H1 (cell line): ENCODE data around the gene VAT1L. TPM values are rescaled to one million over a fixed set of nuclear protein-coding genes. Genes with fewer than 3 reads are reported as not detected.

Experiments
- CTCF ChIA-PET: fragments of 300-600 bp; sonication (Branson Sonifier 250); formaldehyde crosslinking; loops from one replicate; lab custom pipeline; 2021; ENCODE audit not compliant: partially characterized antibody; lab: Charles Lee
- POLR2A ChIA-PET: fragments of 300-600 bp; sonication (Branson Sonifier 250); formaldehyde crosslinking; loops from one replicate; lab custom pipeline; 2021; ENCODE audit warnings: inconsistent platforms; ENCODE audit not compliant: partially characterized antibody; lab: Charles Lee
- DNase-seq, 2 experiments: peaks; one replicate each; pipeline versions ENCODE4 v3.0.0 to v3.0.0-alpha.2; 2010 to 2022; ENCODE audit warnings: low spot score in 2 of 2, low read depth in 1 of 2, mixed read lengths in 1 of 2
- FAIRE-seq: peaks from 2 replicates; lab custom pipeline; 2011; peaks lifted over from hg19 to GRCh38; lab: Jason Lieb, UNC
- H2AFZ ChIP-seq: 2 replicates; pipeline ENCODE4 v1.8.1; 2012; ENCODE audit warnings: low read length, inconsistent platforms
- H2AK5ac ChIP-seq: 2 replicates; pipeline ENCODE4 v1.6.1; 2013; ENCODE audit warnings: low read depth, low read length
- H2BK120ac ChIP-seq: replicated peaks from 2 replicates; pipeline ENCODE3; 2013; ENCODE audit warnings: low read depth, low read length, inconsistent platforms
- H2BK12ac ChIP-seq: 2 replicates; pipeline ENCODE4 v1.6.1; 2013; ENCODE audit warnings: low read depth, low read length
- H2BK15ac ChIP-seq: 2 replicates; pipeline ENCODE4 v1.6.1; 2013; ENCODE audit warnings: low read length
- H2BK20ac ChIP-seq: 2 replicates; pipeline ENCODE4 v1.6.1; 2013; ENCODE audit warnings: low read length
- H2BK5ac ChIP-seq: 2 replicates; pipeline ENCODE4 v1.6.1; 2013; ENCODE audit warnings: low read depth, low read length
- H3K14ac ChIP-seq: 2 replicates; pipeline ENCODE4 v1.6.1; 2013; ENCODE audit warnings: inconsistent platforms; ENCODE audit not compliant: insufficient read length
- H3K18ac ChIP-seq: 2 replicates; pipeline ENCODE4 v1.6.1; 2013; ENCODE audit warnings: low read length; ENCODE audit errors: extremely low read depth
- H3K23ac ChIP-seq: 2 replicates; pipeline ENCODE4 v1.6.1; 2013; ENCODE audit warnings: inconsistent platforms; ENCODE audit not compliant: insufficient read length
- H3K23me2 ChIP-seq: 2 replicates; pipeline ENCODE4 v1.6.1; 2013; ENCODE audit warnings: low read depth, low read length
- H3K27ac ChIP-seq: 2 replicates; pipeline ENCODE4 v1.6.1; 2011; ENCODE audit warnings: low read depth, low read length, inconsistent platforms
- H3K27me3 ChIP-seq, 4 experiments: replicated peaks in 1 of 4; 1 replicate in 1 of 4; 2 replicates in 3 of 4; pipeline versions ENCODE4 v1.6.1 to v1.8.1; 2011 to 2013; ENCODE audit warnings: low read length in 3 of 4, mild to moderate bottlenecking in 3 of 4, inconsistent platforms in 2 of 4, mixed read lengths in 2 of 4, moderate library complexity in 1 of 4; ENCODE audit not compliant: control insufficient read depth in 3 of 4, insufficient read depth in 3 of 4; ENCODE audit errors: extremely low read depth in 1 of 4
- H3K36me3 ChIP-seq, 4 experiments: 2 replicates each; pipeline versions ENCODE4 v1.6.1 to v1.8.1; 2011 to 2013; ENCODE audit warnings: mild to moderate bottlenecking in 4 of 4, low read length in 3 of 4, moderate library complexity in 2 of 4, control low read depth in 1 of 4, inconsistent platforms in 1 of 4; ENCODE audit not compliant: insufficient read depth in 4 of 4, control insufficient read depth in 2 of 4
- H3K4ac ChIP-seq: replicated peaks from 2 replicates; pipeline ENCODE3; 2013; ENCODE audit warnings: low read length, low read depth, mixed read lengths, inconsistent platforms; ENCODE audit not compliant: insufficient read length
- H3K4me1 ChIP-seq, 4 experiments: replicated peaks in 1 of 4; 1 replicate in 1 of 4; 2 replicates in 3 of 4; pipeline versions ENCODE4 v1.6.1 to v1.8.1; 2011 to 2013; ENCODE audit warnings: low read length in 3 of 4, inconsistent platforms in 2 of 4, mixed read lengths in 1 of 4; ENCODE audit not compliant: insufficient read depth in 4 of 4, control insufficient read depth in 3 of 4
- H3K4me2 ChIP-seq, 2 experiments: 2 replicates each; pipeline versions ENCODE4 v1.6.1 to v1.8.1; 2011 to 2013; ENCODE audit warnings: low read depth in 2 of 2, low read length in 2 of 2, control low read depth in 1 of 2, inconsistent platforms in 1 of 2, mild to moderate bottlenecking in 1 of 2; ENCODE audit not compliant: insufficient read depth in 1 of 2
- H3K4me3 ChIP-seq, 4 experiments: fragments of 200-600, 300-600 bp in 1 of 4; sonication (generic), shearing (Covaris generic), sonication (Bioruptor Twin) in 1 of 4; 2 replicates each; pipeline versions ENCODE4 v1.5.1 to v1.8.1; 2011 to 2016; ENCODE audit warnings: low read length in 4 of 4, low read depth in 3 of 4, control low read depth in 2 of 4, inconsistent platforms in 2 of 4, mild to moderate bottlenecking in 2 of 4, mixed read lengths in 1 of 4, moderate library complexity in 1 of 4; ENCODE audit not compliant: insufficient read depth in 2 of 4; ENCODE audit errors: extremely low read depth in 1 of 4
- H3K56ac ChIP-seq: replicated peaks from 2 replicates; pipeline ENCODE3; 2013; ENCODE audit warnings: low read depth, mild to moderate bottlenecking, mixed read lengths, low read length, inconsistent platforms; ENCODE audit not compliant: insufficient read length
- H3K79me1 ChIP-seq: 2 replicates; pipeline ENCODE4 v1.6.1; 2013; ENCODE audit warnings: low read depth, low read length, control low read depth
- H3K79me2 ChIP-seq, 2 experiments: 2 replicates each; pipeline versions ENCODE4 v1.6.1 to v1.8.1; 2012 to 2013; ENCODE audit warnings: low read length in 2 of 2, mild to moderate bottlenecking in 2 of 2, inconsistent platforms in 1 of 2; ENCODE audit not compliant: insufficient read depth in 2 of 2, control insufficient read depth in 1 of 2
- H3K9ac ChIP-seq, 4 experiments: replicated peaks in 1 of 4; 1 replicate in 1 of 4; 2 replicates in 3 of 4; pipeline versions ENCODE4 v1.6.1 to v1.8.1; 2011 to 2013; ENCODE audit warnings: low read depth in 3 of 4, low read length in 3 of 4, control low read depth in 2 of 4, mild to moderate bottlenecking in 2 of 4, moderate library complexity in 2 of 4, inconsistent platforms in 1 of 4; ENCODE audit errors: extremely low read depth in 1 of 4
- H3K9me3 ChIP-seq, 2 experiments: 2 replicates each; pipeline versions ENCODE4 v1.6.1 to v1.8.1; 2012 to 2013; ENCODE audit warnings: mild to moderate bottlenecking in 2 of 2, moderate library complexity in 2 of 2, control low read depth in 1 of 2, inconsistent platforms in 1 of 2, low read depth in 1 of 2, low read length in 1 of 2, mixed read lengths in 1 of 2; ENCODE audit not compliant: insufficient read depth in 2 of 2
- H4K20me1 ChIP-seq, 2 experiments: replicated peaks in 1 of 2; 2 replicates each; pipeline versions ENCODE3 to v1.8.1; 2011 to 2013; ENCODE audit warnings: inconsistent platforms in 2 of 2, low read length in 2 of 2, mild to moderate bottlenecking in 1 of 2; ENCODE audit not compliant: insufficient read depth in 2 of 2, control insufficient read depth in 1 of 2
- H4K5ac ChIP-seq: 2 replicates; pipeline ENCODE4 v1.6.1; 2013; ENCODE audit warnings: low read length, low read depth, mixed read lengths, inconsistent platforms; ENCODE audit not compliant: insufficient read length
- H4K8ac ChIP-seq: 2 replicates; pipeline ENCODE4 v1.8.0; 2013; ENCODE audit warnings: mild to moderate bottlenecking, moderate library complexity, low read length, inconsistent platforms; ENCODE audit not compliant: insufficient read depth; ENCODE audit errors: extremely low read depth
- H4K91ac ChIP-seq: replicated peaks from 2 replicates; pipeline ENCODE3; 2013; ENCODE audit warnings: low read length, mixed read lengths, inconsistent platforms; ENCODE audit not compliant: insufficient read length
- ATF2 ChIP-seq: IDR thresholded peaks from 2 replicates; pipeline ENCODE4 v1.6.1; 2012; ENCODE audit warnings: low read length, inconsistent platforms
- BCL11A ChIP-seq, 2 experiments: IDR thresholded peaks; one replicate each; pipeline ENCODE4 v1.6.1; 2011; ENCODE audit warnings: low read depth in 2 of 2, low read length in 2 of 2, mild to moderate bottlenecking in 2 of 2
- CTBP2 ChIP-seq: IDR thresholded peaks from 2 replicates; pipeline ENCODE4 v1.7.0; 2011; ENCODE audit warnings: borderline replicate concordance, mild to moderate bottlenecking, moderate library complexity, mixed read lengths, low read length; ENCODE audit not compliant: insufficient read depth, insufficient read length
- HDAC2 ChIP-seq, 2 experiments: fragments of 300-600 bp in 1 of 2; sonication (generic) in 1 of 2; IDR thresholded peaks; 2 replicates each; pipeline ENCODE4 v1.6.1; 2011 to 2012; ENCODE audit warnings: low read depth in 2 of 2, low read length in 2 of 2, mild to moderate bottlenecking in 2 of 2, moderate library complexity in 2 of 2, borderline replicate concordance in 1 of 2, inconsistent platforms in 1 of 2
- KDM4A ChIP-seq: IDR thresholded peaks from one replicate; pipeline ENCODE4 v1.7.1; 2012; ENCODE audit warnings: low read depth, mild to moderate bottlenecking, moderate library complexity, low read length, inconsistent platforms; ENCODE audit not compliant: severe bottlenecking
- MAFK ChIP-seq: IDR thresholded peaks from 2 replicates; pipeline ENCODE4 v1.6.1; 2012; ENCODE audit warnings: low read depth, mild to moderate bottlenecking, improper control_type of control experiment, low read length
- MAX ChIP-seq: IDR thresholded peaks from 2 replicates; pipeline ENCODE4 v1.6.1; 2012; ENCODE audit warnings: inconsistent platforms
- RXRA ChIP-seq: IDR thresholded peaks from 2 replicates; pipeline ENCODE4 v1.6.1; 2011; ENCODE audit warnings: low read depth, mild to moderate bottlenecking, low read length, moderate library complexity; ENCODE audit not compliant: insufficient read depth
- TAF7 ChIP-seq: optimal IDR thresholded peaks from 2 replicates; pipeline ENCODE3; 2011; ENCODE audit warnings: low read depth, mild to moderate bottlenecking, inconsistent platforms, low read length, moderate library complexity, borderline replicate concordance
- TCF12 ChIP-seq: IDR thresholded peaks from 2 replicates; pipeline ENCODE4 v1.6.1; 2011; ENCODE audit warnings: low read depth, mild to moderate bottlenecking, low read length
- polyA plus RNA-seq, 7 experiments: library from polyadenylated mRNA; depleted of rRNA in 3 of 7; stranded (reverse) in 5 of 7; unstranded in 2 of 7; fragments of >200 nt in 5 of 7; fragments of 200-250 nt in 2 of 7; gene quantifications; 1 replicate in 5 of 7; 2 replicates in 1 of 7; 4 replicates in 1 of 7; pipeline versions ENCODE4 v1.2.1 to v1.2.3, GENCODE V29; 2011 to 2013; ENCODE audit warnings: missing spikeins in 2 of 7, mixed read lengths in 2 of 7
- total RNA-seq: library from RNA; stranded (reverse); fragmentation: NEBNext Ultra II Directional; extraction: Animal tissue kit (Norgen Biotek cat#: 25700); gene quantifications from 2 replicates; pipeline ENCODE4 v1.2.1, GENCODE V29; 2021
- TF ChIP-seq, protein P1 (sequence below): IDR thresholded peaks from 2 replicates; pipeline ENCODE4 v1.6.1; 2012; ENCODE audit warnings: inconsistent platforms

The VAT1L gene
- total and polyA plus RNA-seq, 2 of the 8 experiments (the other 6 are each of a cell fraction or from before 2014, with no cell fraction given): 46.3 to 48.2 TPM

DNA sequence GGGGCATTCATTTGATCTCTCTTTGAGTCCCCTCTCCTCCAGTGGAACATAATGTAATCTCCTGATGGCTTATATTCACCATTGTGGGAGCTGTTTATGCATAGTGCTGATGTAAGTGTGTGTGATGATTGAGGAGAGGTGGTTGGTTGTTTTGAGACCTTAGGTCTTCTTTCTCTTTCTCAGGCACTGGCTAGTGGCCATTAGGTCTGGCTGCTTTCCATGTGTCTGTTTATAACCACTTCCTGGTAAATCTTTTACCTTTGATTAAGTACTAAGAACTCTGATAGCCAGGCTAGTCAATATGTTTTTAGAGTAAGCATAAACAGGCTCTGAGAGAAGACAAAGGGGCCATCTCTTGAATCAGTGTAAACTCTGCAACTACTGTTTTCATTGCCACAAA, 27.9 kb downstream of the VAT1L start:
- H3K23ac ChIP-seq: no peak overlapping the region
- H3K36me3 ChIP-seq: peaks cover 0 to 24% (median 11%) of the 10 kb centered on the region in 4 experiments; a peak in 5 of 8 replicates
- H2AFZ ChIP-seq: no peak overlapping the region
- no peak overlapping the region for H3K4me2 ChIP-seq
- no peak overlapping the region for H2BK15ac ChIP-seq
- DNase-seq: no peak
- no peak for FAIRE-seq
- ChIA-PET CTCF (interaction anchor here (1.3 kb wide), 1 partner anchor 187 kb away, joined by 3 read pairs; no protein-coding TSS in a partner anchor), POLR2A (no interaction called here)
- H3K27ac ChIP-seq: no peak overlapping the region
- no peaks in the 10 kb centered on the region for H3K79me1 ChIP-seq
- no peaks in the 10 kb centered on the region for H3K27me3 ChIP-seq
- H2BK5ac ChIP-seq: no peak overlapping the region; the same call in 1 of the 2 replicates
- no peaks in the 10 kb centered on the region for H3K9me3 ChIP-seq
- H2BK20ac ChIP-seq: no peak overlapping the region
- no peak overlapping the region for H4K91ac ChIP-seq
- no peak overlapping the region for H3K4me3 ChIP-seq
- no peak overlapping the region for H2BK120ac ChIP-seq
- H3K4me1 ChIP-seq: no peaks in the 10 kb centered on the region
- no peak overlapping the region for H3K56ac ChIP-seq
- H2AK5ac ChIP-seq: no peak overlapping the region
- no peak overlapping the region for H3K9ac ChIP-seq
- H3K79me2 ChIP-seq: peaks cover 0 to 14% of the 10 kb centered on the region in 2 experiments; a peak in 2 of 4 replicates
- no peak overlapping the region for H4K8ac ChIP-seq
- no peaks in the 10 kb centered on the region for H3K23me2 ChIP-seq
- no peak overlapping the region for H3K4ac ChIP-seq
- H2BK12ac ChIP-seq: no peak overlapping the region
- no peak overlapping the region for H4K5ac ChIP-seq
- no peak overlapping the region for H3K18ac ChIP-seq
- no peaks in the 10 kb centered on the region for H4K20me1 ChIP-seq
- no peak overlapping the region for H3K14ac ChIP-seq
- TF ChIP-seq CTBP2 (no peak), TCF12 (no peak), MAX (no peak), TAF7 (no peak), KDM4A (no peak), ATF2 (no peak), MAFK (no peak), HDAC2 (IDR thresholded peaks at IDR 0.05; ENCODE audit: borderline replicate concordance in 1 of 2, low read depth in 2 of 2, low read length in 2 of 2) (no peak), BCL11A (IDR thresholded peaks at IDR 0.05; ENCODE audit: low read depth in 2 of 2, low read length in 2 of 2) (no peak), RXRA (no peak)
- TF ChIP-seq, protein P1, sequence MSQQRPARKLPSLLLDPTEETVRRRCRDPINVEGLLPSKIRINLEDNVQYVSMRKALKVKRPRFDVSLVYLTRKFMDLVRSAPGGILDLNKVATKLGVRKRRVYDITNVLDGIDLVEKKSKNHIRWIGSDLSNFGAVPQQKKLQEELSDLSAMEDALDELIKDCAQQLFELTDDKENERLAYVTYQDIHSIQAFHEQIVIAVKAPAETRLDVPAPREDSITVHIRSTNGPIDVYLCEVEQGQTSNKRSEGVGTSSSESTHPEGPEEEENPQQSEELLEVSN: no peak
